ENCODE data around the gene TRIM9. TPM values are rescaled to one million over a fixed set of nuclear protein-coding genes. Genes with fewer than 3 reads are reported as not detected.

The TRIM9 gene
- total RNA-seq, 1 experiment from 2014 or later: 0.44 TPM

- ATAC-seq (no peak), DNase-seq (ENCODE audit: low read depth, low spot score) (no peak)
- in situ Hi-C loops (cut with HindIII; ENCODE audit: low pct_unique_long_range_greater_than_20kb, low sequenced_read_pairs): no loop called here
- Histone ChIP-seq H3K4me3 (ENCODE audit: low read depth in 2 of 2, low read length in 2 of 2) (no peak overlapping the region), H3K36me3 (ENCODE audit: control insufficient read depth, insufficient read depth, low read length) (no peaks in the 10 kb centered on the region), H3K27me3 (ENCODE audit: control insufficient read depth, insufficient read depth, low read length) (peaks cover 2% of the 10 kb centered on the region; the same call in 1 of the 2 replicates), H3K4me1 (ENCODE audit: control insufficient read depth, insufficient read depth, low read length) (no peaks in the 10 kb centered on the region), H3K9me3 (ENCODE audit: control insufficient read depth, insufficient read depth, low read depth, low read length) (no peaks in the 10 kb centered on the region), H3K27ac (ENCODE audit: low read length) (no peak overlapping the region)
- POLR2A ChIA-PET: no interaction called here
- TF ChIP-seq POLR2AphosphoS5 (IDR thresholded peaks at IDR 0.05; ENCODE audit: low read depth, low read length) (no peak), TCF7L2 (IDR thresholded peaks at IDR 0.05; ENCODE audit: low read depth, low read length) (no peak), SIN3A (IDR thresholded peaks at IDR 0.05; ENCODE audit: borderline replicate concordance, insufficient read depth, low read depth, low read length) (no peak), REST (IDR thresholded peaks at IDR 0.05; ENCODE audit: insufficient read depth in 1 of 2, low read depth in 2 of 2, low read length in 1 of 2) (no peak)
- TF ChIP-seq, protein P1, sequence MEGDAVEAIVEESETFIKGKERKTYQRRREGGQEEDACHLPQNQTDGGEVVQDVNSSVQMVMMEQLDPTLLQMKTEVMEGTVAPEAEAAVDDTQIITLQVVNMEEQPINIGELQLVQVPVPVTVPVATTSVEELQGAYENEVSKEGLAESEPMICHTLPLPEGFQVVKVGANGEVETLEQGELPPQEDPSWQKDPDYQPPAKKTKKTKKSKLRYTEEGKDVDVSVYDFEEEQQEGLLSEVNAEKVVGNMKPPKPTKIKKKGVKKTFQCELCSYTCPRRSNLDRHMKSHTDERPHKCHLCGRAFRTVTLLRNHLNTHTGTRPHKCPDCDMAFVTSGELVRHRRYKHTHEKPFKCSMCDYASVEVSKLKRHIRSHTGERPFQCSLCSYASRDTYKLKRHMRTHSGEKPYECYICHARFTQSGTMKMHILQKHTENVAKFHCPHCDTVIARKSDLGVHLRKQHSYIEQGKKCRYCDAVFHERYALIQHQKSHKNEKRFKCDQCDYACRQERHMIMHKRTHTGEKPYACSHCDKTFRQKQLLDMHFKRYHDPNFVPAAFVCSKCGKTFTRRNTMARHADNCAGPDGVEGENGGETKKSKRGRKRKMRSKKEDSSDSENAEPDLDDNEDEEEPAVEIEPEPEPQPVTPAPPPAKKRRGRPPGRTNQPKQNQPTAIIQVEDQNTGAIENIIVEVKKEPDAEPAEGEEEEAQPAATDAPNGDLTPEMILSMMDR (IDR thresholded peaks at IDR 0.05): no peak
- BruUV-seq (replicated peaks): no TSS peak
- CTCF ChIA-PET: interaction anchor here (0.7 kb wide), 1 partner anchor 10 kb away, joined by 4 read pairs; no protein-coding TSS in a partner anchor
- intact Hi-C loops (cut with micrococcal nuclease; ENCODE audit: unreplicated experiment): no loop called here
These were observed 70.9 kb downstream of the TRIM9 start for GRCh38 chr14:51023964-51024363.

GRCh38 chr14:51022769-51023168 lies 72.1 kb downstream of the TRIM9 start:
- intact Hi-C loops (cut with micrococcal nuclease; ENCODE audit: unreplicated experiment) (no loop called here), in situ Hi-C loops (cut with HindIII; ENCODE audit: low pct_unique_long_range_greater_than_20kb, low sequenced_read_pairs) (no loop called here)
- no peaks in the 10 kb centered on the region for H3K9me3 ChIP-seq (ENCODE audit: control insufficient read depth, insufficient read depth, low read depth, low read length)
- H3K36me3 ChIP-seq (ENCODE audit: control insufficient read depth, insufficient read depth, low read length): no peaks in the 10 kb centered on the region
- no peak overlapping the region for H3K27ac ChIP-seq (ENCODE audit: low read length)
- ChIA-PET POLR2A (no interaction called here), CTCF (no interaction called here)
- ATAC-seq (no peak), DNase-seq (ENCODE audit: low read depth, low spot score) (no peak)
- TF ChIP-seq, protein P1 (IDR thresholded peaks at IDR 0.05): no peak
- no peak for TF ChIP-seq POLR2AphosphoS5 (IDR thresholded peaks at IDR 0.05; ENCODE audit: low read depth, low read length)
- no peak for TF ChIP-seq SIN3A (IDR thresholded peaks at IDR 0.05; ENCODE audit: borderline replicate concordance, insufficient read depth, low read depth, low read length)
- TF ChIP-seq REST (IDR thresholded peaks at IDR 0.05; ENCODE audit: insufficient read depth in 1 of 2, low read depth in 2 of 2, low read length in 1 of 2): no peak
- no peak for TF ChIP-seq TCF7L2 (IDR thresholded peaks at IDR 0.05; ENCODE audit: low read depth, low read length)
- H3K27me3 ChIP-seq (ENCODE audit: control insufficient read depth, insufficient read depth, low read length): no peaks in the 10 kb centered on the region
- no peaks in the 10 kb centered on the region for H3K4me1 ChIP-seq (ENCODE audit: control insufficient read depth, insufficient read depth, low read length)
- no peak overlapping the region for H3K4me3 ChIP-seq (ENCODE audit: low read depth in 2 of 2, low read length in 2 of 2)
- BruUV-seq (replicated peaks): no TSS peak

All from Panc1 (cell line).